Glomerular endothelial cell (primary cell): Measurements from ENCODE around the gene CCDC89. TPM values are rescaled to one million over a fixed set of nuclear protein-coding genes. Genes with fewer than 3 reads are reported as not detected.

Experiments
- DNase-seq: peaks from one replicate; pipeline ENCODE4 v3.0.0-alpha.2; 2011; ENCODE audit warnings: low read depth, low spot score; ENCODE audit errors: extremely low read depth
- total RNA-seq: library from RNA; depleted of rRNA; stranded (reverse); fragments of >200 nt; gene quantifications from 2 replicates; pipeline ENCODE4 v1.2.3, GENCODE V29; 2015

Gene CCDC89
- total RNA-seq = 0.58 and 0.63 TPM in 2 replicates

DNA sequence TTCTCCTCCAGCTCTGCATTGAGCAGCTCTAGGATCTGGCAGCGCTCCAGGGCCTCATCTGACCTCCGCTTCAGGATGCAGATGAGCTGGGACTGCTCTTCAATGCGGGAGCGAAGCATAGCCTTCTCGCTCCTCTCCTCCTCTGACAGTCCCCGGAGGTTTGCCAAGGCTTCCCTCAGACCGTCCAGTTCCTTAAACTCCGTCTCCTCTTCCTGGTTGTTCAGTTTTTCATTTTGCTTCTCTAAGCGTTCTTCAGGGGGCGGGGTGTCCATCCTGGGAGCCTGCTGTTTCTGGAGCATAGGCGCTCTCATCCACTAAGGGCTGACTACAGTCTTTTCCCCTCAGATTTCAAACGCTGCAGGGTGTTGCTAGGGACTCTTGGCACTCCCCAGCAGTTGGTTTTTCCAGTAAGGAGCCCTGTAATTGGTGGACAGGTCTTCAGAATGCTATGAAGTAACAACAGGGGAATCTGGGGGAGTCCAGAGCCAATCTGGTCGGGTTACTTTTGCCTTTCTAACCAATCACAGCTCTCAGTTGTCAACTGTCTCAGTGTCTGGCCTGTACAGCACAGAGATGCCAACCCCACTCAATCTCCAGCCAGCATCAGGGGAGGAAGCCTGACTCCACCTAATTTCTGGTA, at the start of gene CCDC89:
CCDC89 (minus strand) TSS at position 376 of the 640 bp plus-strand sequence; CDS start at position 311, 65 bp downstream.
- DNase-seq = no peak

DNA sequence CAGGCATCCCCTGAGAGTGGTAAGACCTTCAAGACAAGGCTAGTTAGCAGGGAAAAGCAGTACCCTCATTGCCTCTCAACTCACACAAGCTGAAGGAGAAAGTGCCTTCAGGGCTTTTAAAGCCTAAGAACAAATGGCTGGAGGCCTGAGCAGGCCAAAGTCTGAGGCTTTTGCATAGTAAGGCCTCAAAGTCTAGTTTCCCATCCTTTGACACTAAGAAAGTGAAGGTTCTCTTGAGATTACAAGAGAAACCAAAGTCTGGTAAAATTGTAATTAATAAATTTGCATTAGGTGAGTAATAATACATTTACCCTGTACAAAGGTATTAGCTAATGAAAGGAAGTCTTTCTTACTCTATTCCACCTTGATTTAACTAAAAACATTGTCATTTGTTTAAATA, 47.0 kb upstream of the CCDC89 start:
- no peak for DNase-seq

DNA sequence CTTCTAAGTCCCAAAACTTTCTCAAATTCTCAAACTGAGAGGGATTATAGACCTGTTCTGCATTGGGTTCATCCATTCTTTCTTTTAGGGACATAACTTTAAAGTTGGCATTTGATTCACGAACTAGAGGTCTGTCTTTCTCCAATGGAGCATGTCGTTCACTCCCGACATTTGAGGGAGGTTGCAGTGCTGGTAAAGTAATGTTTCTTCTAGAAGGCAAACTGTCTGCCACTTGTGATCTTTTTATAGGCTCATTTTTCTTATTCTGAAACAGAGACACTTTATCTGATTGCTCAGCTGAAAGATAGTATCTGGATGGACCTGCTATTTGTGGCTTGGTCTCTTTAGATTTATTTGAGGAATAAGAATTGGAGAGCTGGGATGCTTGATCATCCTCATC, 40.4 kb upstream of the CCDC89 start:
- DNase-seq = no peak

DNA sequence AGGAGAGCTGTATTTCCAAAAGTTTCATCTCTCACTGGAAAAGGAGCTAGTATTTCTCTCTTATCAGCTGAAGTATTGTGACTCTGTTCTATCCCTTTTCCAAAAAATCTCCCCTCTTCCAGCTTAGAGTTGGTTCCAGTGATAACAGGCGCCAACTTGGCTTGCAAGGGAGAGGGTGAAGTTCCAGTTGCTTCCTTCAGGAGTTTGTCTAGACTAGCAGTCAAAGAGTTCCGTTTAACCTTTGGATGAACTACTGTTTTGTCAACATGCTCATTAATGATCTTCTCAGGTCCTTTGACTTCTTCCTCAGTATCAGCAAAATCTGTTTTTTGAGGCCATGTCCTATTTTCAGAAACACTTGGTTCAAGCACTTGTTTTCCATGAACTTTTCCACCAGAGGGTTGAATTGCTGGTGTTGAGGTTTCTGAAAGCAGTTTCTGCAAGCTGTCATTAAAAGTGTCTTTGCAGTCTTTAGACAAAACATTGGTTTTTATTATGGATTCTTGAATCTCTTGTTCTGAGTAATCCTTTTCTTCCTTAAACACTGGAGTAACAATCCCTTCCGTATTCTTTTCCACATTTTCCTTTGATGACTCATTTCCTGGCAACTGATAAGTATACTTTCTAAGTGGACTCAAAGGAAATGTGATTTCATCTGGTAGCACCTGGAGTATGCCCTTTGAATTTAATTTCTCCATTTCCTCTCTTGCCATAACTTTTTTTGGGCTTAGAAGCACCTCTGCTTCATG, 39.7 kb upstream of the CCDC89 start:
- DNase-seq = peak; percentile 90

DNA sequence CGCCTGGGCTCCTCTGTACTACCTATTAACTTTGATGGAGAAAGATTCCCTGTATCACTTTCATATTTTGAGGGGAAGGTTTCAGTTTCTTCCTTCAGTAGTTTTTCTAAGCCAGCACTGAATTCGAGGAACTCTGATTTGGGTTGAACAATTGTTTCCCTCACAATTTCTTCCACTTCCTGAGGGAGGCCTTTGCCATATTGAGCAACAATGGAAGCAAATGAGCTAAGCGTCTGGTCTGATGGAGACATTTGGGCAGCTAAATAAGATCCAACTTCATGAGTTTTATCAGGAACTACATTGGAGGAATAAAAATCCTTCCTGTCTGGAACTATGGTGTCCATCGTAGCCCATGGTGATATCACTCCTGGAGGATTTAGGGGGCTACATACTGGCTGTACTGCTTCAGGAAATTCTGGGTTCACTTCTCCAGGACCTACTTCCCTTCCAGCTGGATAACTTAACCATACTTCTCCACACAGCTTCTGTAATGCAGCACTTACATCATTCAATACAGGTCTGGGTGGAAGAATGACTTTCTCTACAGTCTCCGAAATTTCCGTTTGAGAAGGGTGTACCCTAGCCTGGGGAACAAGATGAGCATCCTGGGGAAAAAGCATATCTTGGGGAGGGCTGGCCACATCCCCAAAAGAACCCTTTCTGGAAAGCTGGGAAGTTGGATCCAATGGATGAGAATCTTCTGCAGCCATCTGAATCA, 38.9 kb upstream of the CCDC89 start:
- no peak for DNase-seq

DNA sequence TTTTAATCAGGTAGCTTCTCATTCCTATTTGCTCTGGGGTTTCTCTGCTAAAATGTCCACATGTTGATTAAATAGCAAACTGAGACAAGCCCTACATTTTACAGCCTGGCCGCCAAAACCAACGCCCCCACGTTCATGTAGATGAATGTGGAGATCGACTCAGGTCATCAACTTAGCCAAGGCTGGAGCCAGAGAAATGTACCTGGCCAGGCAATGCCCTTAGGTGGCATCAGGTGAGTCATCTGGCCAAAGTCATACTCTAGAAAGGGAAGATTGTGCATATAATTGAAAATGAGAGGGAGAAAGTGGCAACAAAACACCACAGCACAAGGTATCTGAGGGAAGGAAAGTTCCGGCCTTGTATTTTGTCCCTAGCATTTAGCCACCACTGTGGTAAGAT, 37.1 kb upstream of the CCDC89 start:
- DNase-seq = no peak

DNA sequence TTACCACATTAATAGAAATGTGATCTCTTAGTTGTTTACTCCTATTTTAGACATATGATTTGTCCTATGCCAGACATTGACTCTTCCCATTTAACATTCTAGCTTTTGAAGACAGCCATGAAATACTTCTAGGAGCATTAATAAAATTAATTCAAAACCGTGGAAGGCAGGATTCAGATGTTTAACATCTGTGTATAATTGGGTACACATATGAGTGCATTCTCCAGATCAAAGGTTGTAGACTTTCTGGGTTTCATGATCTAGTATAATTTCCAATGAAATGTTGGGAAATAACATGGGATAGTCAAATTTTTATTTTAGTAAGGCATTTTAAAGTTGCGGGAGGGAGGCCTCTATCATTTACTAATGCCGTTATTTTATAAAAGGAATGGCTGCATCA, 35.2 kb upstream of the CCDC89 start:
- DNase-seq = no peak

DNA sequence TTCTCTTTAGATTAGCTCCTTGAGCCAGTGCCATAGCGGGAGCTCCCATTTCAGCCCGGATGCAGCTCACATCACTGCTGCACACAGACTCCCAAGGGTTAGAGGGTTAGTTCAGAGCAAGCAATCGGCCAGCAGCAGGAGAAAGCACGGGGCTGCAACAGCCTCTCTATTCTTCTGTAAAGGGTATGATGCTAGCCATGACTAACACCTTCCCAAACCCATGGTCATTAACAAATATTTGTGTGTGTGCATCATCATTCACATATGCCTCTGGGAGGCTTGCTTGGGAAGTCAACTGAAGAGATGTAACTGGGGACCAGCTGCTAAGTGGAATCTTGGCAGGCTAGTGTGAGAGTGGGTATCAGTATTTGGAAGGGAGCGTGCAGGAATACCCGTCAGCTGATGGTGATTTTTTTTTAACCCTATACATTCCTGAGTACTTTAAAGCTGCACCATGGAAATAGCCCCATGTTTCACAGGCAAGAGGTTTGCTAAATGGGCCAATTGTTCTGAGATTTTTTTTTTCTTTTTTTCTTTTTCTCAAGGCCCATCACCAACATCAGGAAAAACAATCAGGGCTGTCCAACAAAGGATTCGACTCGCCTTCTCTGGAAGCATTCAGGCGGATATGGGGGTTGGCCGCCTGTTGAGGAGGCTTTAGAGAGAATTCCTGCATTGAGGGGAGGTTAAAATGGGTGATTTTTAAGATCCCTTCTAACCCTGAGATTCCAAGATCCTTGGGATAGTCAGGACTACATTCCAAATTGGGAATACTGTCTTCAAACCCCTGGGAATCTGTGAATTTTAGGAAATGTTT, 33.2 kb upstream of the CCDC89 start:
- DNase-seq = peak; percentile 61

DNA sequence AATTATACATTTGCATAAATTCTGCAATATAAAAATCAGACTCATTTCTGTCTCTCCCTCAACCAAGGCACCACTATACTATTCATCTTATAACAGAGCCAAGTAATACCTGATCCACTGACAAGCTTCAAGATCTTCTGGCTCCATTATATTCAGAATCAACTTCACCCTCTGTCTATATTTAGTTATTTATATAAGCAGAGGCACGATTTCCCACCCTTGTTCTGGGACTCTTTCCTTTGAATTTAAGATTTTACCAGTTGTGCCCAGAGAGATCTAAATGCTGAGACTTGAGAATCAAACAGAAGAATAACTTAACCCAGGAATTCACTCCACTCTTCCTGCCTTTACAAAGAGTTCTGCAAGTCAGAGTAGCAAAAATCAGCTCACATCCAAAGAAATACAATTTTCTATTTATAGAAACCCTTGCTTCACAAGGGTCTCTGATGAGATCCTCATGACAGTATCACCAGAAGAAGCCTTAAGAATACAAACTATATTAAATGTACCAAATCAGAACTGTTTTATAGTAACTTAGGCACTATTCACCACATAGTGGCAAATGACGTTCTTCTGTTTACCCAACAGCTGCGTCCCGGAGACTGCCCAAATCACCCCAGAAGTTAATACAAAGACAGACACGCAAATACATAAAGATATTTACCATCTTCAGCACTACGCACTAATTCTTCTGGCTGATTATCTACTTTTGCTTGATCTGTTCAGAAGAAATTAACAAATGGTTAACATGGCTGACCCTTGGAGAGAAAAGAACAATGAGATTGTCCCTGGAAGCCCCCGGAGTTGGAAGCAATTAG, 32.3 kb upstream of the CCDC89 start:
- DNase-seq = no peak

DNA sequence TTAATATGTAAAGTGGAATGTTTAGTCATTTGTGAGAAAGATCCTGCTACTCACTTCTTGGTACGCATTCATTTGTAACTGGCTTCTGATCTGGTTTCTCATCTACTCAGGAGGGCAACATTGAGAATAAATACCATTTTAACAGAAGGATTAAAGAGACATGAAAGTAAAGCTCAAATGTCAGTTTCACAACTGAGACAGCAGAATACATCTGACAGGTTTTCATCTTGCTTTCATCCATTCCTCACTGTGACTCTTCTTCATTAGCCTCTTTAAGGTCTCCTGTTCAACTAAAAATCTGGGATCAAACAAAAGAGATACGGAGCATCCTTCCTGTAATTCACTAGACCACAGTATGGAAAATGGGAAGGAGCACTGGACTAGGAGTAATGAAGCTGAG, 31.4 kb upstream of the CCDC89 start:
- no peak for DNase-seq

DNA sequence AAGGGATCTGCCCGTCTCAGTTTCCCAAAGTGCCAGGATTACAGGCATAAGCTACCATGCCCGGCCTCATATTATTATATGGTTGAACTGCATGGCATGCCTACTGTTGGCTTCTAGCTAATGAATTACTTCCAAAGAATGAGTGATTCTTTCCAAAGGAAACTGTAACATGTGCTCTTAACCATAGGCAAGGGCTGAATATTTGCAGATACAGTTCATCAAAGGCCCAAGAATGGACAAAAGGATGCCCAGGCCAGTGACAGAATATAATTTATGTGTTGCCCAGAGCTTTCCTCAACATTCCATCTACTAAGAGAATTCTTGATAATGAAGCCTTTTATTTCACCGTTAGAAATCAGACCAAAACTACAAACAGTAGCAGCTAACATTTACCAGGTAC, 27.0 kb upstream of the CCDC89 start:
- no peak for DNase-seq

DNA sequence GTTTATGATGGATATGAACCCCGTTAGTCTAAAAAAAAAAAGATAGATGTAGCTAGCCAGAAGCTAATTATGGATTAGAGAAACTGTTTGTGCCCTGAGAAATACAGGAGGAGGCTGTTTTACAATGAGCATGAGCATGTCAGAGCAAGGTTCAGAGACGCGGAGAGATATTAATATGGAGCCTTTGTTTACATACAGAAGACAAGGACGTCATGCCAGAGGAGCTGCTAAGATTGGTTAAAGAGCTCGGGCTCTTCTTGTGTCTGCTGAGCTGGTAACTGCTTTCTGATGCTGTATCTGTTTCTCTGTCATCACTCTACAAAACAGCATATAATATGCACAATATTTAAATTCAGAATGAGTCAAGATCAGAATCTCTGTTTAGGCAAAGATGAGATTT, 24.9 kb upstream of the CCDC89 start:
- DNase-seq = no peak

DNA sequence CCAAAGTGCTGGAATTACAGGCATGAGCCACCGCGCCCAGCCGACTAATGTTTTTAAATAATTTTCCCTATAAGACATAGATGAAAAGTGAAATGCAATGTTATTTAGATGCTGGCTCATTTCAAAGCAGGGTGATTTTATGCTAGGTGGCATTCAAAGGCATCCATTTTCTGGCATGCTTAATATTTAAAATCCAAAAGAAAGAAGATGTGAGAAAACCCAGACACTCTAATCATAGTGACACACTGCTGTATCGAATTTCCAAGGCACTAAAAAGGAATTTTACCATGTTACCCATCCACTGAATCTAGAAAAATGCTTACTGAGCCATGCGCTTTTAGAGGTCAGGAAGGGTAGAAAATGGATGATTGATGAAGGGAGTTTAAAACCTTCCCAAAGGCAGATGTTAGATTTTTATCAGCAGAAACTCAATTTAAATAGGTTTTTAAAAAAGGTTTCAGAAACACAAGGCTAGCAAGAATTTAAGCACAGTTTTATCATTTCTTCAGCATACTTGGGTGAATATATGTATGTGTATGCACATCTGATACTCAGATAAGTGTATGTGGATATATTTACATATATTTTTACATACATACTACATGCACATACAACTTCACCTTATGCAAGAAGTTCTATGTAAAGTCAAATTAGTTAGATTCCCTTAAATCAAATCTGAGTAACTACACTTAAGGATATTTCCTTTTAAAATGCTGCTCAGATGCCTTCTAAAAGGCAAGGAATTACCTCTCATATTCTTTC, 24.1 kb upstream of the CCDC89 start:
- no peak for DNase-seq

DNA sequence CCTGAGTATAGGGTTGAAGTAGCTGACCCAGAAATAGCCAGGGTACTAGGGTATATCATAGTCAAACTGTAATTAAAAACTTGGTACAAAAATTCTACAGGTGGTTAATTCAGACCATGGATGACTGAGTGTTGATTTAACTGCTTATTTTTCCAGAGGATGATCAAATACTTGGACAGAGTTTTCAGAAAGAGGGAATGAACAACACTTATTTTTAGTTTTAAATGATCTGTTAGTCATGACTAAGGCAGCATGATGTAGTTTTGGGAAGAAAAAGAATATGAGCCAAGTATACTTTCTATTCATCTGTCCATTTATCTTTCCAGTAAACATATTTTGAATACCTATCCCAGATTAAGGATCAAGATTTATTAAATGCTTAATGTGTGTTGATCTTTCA, 19.8 kb upstream of the CCDC89 start:
- DNase-seq = no peak

DNA sequence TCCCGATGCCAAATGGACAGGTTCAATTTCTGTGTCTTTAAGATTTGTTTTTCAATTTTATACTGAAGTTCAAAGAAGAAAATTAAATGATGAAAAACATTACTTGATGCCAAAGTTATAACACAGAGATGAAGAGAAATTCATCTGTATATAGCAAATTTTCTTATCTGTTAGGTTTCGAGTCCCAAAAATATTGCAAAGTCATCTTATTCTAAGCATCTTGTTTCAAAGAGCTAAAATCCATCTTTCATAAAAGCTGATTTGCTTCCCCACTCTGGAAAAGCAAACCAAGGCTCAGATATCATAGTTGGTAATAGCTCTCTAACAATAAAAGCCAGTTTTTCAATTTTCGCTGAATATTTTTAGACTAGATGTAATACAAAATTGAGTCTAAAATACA, 19.0 kb upstream of the CCDC89 start:
- no peak for DNase-seq

DNA sequence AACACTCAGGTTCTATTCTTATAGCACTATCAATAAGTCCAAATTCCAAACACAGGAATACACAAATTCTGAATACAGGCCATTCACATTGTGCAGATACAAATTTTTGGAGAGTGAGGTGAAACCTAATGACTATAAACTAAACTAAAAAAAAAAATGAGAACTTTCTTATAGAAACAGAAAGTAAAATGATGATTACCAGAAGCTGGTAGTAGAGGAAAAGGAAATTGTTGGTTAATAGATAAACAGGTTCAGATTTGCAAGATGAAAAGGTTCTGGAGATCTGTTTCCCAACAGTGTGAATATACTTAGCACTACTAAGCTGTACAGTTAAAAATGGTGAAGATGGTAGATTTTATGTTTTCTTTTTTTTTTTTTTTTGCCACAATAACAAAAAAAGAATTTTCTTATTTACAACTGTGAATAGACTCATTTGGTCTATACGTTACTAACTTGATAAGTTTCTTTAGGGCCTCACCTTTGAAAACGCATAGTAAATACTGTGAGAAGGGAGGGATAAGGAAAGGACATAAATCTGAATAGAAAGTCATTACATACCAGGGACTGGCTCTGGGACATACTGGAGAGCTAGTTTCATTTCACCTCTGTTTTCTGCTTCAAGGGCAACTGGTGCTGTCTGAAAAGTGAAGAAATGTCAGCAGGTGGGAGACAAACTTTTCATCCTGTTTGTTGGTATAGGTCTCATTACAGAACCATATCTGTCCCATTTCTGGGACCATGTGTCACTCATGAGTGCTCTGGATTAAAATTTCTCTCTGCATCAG, 14.2 kb upstream of the CCDC89 start:
- DNase-seq = no peak

DNA sequence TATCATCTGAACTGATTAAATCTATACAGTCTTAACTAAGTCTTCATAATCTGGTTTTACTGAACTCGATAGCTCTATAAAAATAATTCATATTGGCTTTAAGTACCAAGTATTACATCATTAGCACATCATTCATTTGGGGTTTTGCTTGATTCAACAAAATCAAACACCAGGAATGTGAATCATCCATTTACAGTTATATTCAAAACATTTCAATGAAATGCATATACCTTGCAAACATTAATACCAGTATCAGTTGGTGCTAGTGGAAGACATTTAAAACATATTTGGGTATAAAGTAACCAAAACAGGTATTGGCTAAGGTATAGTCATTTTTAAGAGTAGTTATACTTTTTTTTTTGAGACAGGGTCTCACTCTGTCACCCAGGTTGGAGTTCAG, 12.2 kb upstream of the CCDC89 start:
- DNase-seq = no peak

DNA sequence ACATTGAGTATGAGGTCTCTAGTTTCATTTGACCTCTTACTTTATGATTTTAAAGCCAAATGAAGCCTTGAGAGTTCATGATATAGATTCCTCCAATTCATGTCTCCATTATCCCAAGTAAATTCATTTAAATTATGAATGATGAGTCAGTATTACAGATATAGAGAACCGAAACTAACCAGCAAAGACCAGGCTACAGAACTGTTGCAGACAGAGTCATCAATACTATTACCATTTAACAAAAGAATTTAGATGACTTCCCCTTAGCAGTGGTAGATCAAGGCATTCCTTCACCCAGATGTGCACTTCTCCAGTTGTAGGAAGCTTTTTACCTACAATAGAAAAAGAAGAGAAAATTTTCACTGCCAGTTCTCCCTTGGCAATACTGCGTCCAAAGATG, 11.8 kb upstream of the CCDC89 start:
- DNase-seq = no peak

DNA sequence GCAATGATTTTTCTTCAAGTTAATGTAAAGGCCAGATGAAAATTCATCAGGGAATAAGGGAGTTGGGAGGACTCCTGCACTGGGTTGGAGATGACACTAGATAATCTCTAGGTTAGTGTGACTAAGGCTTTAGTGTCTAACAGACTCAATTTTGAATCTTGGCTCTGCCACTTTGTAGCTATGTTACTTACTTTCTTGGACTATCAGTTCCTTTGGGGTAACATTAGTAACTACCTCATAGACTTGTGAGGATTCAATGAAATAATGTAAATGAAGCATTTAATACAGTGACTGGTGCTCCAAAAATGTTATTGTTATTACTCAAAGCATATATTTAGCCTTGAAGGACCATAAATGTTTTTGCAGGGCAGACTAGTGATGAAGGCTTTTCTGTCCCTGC, 9.6 kb upstream of the CCDC89 start:
- DNase-seq = no peak
